ENCODE data around the gene SLC22A23.

SLC22A23 gene

DNA sequence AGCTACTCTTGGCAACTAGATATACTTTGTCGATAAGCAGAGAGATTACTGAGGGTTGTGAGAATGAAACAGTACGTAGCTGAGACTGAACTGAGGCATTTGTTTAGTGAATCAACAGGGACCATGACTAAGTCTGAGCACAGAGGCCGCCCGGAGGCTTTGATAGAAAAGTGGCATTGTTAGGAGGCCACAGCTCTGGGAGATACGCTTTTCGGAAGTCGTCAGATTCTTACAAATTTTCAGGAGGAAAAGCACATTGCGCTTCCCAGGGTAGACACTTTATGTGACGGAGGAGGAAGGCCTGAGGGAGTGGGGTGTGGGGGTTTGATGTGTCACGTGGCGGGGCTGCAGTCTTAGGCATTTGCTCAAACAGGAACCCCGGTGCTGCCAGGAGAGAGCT is 128.7 kb downstream of the SLC22A23 start:
- no peaks in the 10 kb centered on the region for H3K9me3 Mint-ChIP-seq
- no peak overlapping the region for H3K4me3 Mint-ChIP-seq
- ATAC-seq (replicated peaks): no peak
- H3K27me3 Mint-ChIP-seq: peaks cover 38 to 68% of the 10 kb centered on the region in 2 donors
- no peaks in the 10 kb centered on the region for H3K36me3 Mint-ChIP-seq (ENCODE audit: insufficient read depth)
- no peak for DNase-seq
- peaks cover 5% of the 10 kb centered on the region in 2 donors for H3K4me1 Mint-ChIP-seq (ENCODE audit: low read depth in 2 of 2)
- H3K27ac Mint-ChIP-seq: no peak overlapping the region

DNA sequence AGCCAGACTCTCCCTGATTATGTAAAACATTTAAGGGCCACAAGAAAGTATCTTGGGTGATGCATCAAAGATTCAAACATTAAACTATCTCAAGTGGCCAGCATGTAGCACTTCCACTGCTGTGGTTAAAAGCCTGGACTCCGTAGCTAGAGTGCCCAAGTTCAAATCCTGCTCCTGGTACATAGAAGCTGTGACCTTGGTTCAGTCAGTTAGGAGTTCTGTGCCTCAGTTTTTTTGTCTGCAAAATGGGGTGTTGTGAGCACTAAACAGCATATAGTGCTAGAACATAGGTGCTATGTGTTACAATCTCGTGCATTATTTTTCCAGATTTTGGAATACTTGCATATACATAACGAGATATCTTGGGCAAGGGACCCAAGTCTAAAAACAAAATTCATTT is 129.4 kb downstream of the SLC22A23 start:
- Mint-ChIP-seq H3K9me3 (no peaks in the 10 kb centered on the region), H3K27me3 (peaks cover 31 to 67% of the 10 kb centered on the region in 2 donors), H3K36me3 (ENCODE audit: insufficient read depth) (no peaks in the 10 kb centered on the region), H3K4me3 (no peak overlapping the region), H3K4me1 (ENCODE audit: low read depth in 2 of 2) (peaks cover 5% of the 10 kb centered on the region in 2 donors), H3K27ac (no peak overlapping the region)
- DNase-seq (no peak), ATAC-seq (replicated peaks) (no peak)

DNA sequence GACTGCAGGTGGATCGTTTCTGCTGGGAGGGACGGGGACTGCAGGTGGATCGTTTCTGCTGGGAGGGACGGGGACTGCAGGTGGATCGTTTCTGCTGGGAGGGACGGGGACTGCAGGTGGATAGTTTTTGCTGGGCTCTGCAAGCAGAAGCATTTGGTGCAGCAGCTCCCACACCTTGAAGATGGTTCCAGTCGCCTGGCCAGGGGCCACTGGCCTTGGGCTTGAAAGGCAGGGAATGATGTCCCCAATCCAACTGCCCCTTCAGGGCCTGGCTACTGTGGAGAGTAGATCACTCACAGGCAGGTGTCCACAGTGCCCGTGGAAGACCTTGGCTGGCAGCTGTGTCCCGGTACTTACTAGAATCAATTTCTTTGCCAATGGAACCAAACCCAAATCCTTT is 129.9 kb downstream of the SLC22A23 start:
- DNase-seq (no peak), ATAC-seq (replicated peaks) (no peak)
- no peaks in the 10 kb centered on the region for H3K36me3 Mint-ChIP-seq (ENCODE audit: insufficient read depth)
- H3K9me3 Mint-ChIP-seq: no peaks in the 10 kb centered on the region
- H3K27me3 Mint-ChIP-seq: peaks cover 27 to 67% of the 10 kb centered on the region in 2 donors
- H3K4me1 Mint-ChIP-seq (ENCODE audit: low read depth in 2 of 2): peaks cover 5% of the 10 kb centered on the region in 2 donors
- H3K4me3 Mint-ChIP-seq: no peak overlapping the region
- no peak overlapping the region for H3K27ac Mint-ChIP-seq

DNA sequence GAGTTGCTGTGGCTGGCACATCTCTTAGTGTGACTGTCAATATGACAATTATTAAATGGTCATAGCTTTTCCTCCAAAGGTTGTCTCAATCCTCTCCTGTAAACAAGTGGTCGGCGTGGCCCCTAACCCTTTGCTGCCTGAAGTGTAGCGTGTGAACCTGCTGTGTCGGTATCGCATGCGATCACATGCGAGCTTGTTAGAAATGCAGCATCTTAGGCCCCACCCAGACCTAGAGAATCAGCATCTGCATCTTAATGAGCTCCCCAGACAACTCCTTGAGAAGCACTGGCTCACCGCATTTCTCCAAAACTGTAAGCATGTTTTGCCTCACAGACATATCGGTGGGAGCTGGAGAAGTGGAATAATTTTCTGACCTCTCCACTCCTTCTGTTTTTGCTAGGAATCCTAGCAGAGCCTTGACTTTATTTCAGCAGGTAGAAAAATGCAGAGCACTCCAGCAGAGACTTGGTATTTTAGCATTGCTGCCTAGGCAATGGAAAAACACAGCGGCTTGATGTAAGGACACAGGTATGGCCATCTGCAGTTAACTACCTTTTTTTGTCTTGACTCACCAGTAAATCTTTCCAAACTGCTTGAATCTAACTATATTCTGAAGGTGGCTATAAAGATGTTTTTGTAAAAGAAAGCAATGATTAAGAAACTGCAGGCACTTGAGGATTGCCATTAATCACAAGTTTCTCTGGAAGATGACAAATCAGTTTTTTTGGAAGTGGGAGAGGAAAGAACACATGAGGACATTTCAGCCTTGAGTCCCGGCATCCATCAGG is 130.5 kb downstream of the SLC22A23 start:
- no peak overlapping the region for H3K27ac Mint-ChIP-seq
- no peak for DNase-seq
- no peaks in the 10 kb centered on the region for H3K9me3 Mint-ChIP-seq
- peaks cover 5% of the 10 kb centered on the region in 2 donors for H3K4me1 Mint-ChIP-seq (ENCODE audit: low read depth in 2 of 2)
- no peaks in the 10 kb centered on the region for H3K36me3 Mint-ChIP-seq (ENCODE audit: insufficient read depth)
- no peak for ATAC-seq (replicated peaks)
- peaks cover 25 to 67% of the 10 kb centered on the region in 2 donors for H3K27me3 Mint-ChIP-seq
- no peak overlapping the region for H3K4me3 Mint-ChIP-seq

DNA sequence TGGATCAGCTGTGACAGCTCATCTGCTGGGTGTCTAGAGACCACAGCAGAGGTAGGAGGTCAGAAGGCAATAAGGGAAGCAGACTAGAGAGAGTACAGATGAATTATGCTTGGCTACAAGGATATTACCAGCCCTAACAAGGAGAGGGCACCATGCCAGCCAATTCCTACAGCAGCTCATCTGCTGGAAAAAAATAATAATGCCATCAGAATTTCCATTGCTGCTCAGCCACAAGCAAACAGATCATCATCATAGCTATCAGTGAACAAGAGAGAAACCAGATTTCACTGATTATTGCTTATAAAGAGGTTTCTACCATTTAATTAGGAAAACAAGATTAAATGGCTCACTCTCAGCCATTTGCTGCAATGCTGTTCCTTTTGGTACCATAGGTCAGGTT is 131.6 kb downstream of the SLC22A23 start:
- Mint-ChIP-seq H3K9me3 (no peaks in the 10 kb centered on the region), H3K36me3 (ENCODE audit: insufficient read depth) (no peaks in the 10 kb centered on the region), H3K27ac (no peak overlapping the region), H3K4me3 (no peak overlapping the region), H3K4me1 (ENCODE audit: low read depth in 2 of 2) (peaks cover 5% of the 10 kb centered on the region in 2 donors), H3K27me3 (peaks cover 18 to 68% of the 10 kb centered on the region in 2 donors)
- no peak for ATAC-seq (replicated peaks)
- no peak for DNase-seq

DNA sequence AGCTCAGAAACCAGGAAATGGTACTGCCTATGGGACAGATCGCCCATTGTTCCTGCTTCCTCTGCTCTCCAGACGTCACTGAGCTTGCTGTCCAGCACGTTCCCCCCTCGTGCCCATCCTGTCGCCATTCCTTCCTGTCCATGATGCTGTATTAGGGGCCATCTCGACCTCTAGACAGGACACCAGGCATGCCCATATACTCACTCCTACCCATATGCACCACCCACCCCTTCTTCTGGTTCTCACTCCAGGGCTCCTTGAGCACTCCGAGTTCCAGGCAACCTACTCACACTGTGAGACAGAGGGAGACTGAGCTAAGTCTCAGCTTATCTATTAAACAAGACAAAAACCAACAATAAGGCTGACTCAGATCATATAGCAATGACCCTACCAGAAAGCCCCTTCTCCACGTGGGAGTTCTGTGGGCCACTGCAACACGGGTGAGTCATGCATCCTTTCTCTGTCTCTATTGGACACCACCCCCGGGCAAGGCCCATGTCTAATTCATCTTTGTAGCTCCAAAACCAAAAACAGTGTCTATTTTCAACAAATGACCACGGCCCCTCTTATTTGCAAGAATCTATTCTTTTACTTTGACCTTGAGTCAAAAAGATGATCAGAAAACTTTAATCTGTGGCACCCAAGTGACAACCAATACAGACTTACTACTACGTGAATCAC is 132.4 kb downstream of the SLC22A23 start:
- ATAC-seq (replicated peaks) (no peak), DNase-seq (no peak)
- no peak overlapping the region for H3K4me3 Mint-ChIP-seq
- H3K36me3 Mint-ChIP-seq (ENCODE audit: insufficient read depth): no peaks in the 10 kb centered on the region
- H3K9me3 Mint-ChIP-seq: no peaks in the 10 kb centered on the region
- H3K27ac Mint-ChIP-seq: no peak overlapping the region
- peaks cover 5% of the 10 kb centered on the region in 2 donors for H3K4me1 Mint-ChIP-seq (ENCODE audit: low read depth in 2 of 2)
- peaks cover 19 to 71% of the 10 kb centered on the region in 2 donors for H3K27me3 Mint-ChIP-seq

DNA sequence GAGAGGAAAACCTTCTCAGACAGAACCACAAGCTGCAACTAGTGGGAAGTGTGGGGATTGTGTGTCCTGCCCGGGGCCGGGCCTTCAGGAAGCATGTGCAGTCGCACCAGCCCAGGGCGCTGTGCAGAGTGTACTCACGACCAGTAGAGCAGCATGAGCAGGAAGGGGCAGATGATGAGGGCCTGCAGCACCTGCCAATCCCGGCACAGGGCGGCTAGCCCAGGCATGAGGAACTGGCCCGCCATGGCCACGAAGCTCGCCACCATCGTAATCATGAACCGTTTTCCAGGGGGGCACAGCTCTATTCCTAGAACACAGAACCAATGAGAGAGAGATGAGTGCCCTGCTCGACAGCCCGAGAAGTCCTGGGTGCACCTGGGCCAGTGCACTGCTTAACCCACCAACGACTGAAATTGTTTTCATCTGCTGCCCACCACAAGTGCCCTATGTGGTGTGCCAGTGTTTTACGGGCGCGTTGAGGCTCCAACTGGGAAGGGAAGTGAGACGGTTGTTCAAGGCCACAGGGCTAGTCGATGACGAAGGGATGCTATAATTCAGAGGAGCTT is 133.1 kb downstream of the SLC22A23 start:
- Mint-ChIP-seq H3K4me1 (ENCODE audit: low read depth in 2 of 2) (peaks cover 8 to 10% of the 10 kb centered on the region in 2 donors), H3K36me3 (ENCODE audit: insufficient read depth) (no peaks in the 10 kb centered on the region), H3K9me3 (no peaks in the 10 kb centered on the region), H3K4me3 (no peak overlapping the region), H3K27ac (no peak overlapping the region), H3K27me3 (peaks cover 20 to 77% of the 10 kb centered on the region in 2 donors)
- DNase-seq (no peak), ATAC-seq (replicated peaks) (no peak)

DNA sequence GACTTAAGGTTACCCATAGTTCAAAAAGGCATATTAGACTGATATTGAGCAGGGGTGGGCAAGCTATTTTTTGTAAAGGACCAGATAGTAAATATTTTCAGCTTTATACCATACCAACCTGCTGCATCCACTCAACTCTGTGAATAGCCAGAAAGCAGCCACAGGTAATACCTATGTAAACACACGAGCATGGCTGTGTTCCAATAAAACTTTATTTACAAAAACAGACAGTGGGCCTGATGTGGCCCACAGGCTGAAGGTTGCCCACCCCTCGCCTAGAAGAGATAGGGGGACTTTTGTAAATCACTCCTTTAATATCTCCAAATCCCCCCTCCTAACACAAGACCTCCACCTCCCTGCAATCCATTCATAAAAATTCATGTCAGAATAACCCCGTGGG is 133.7 kb downstream of the SLC22A23 start:
- Mint-ChIP-seq H3K4me1 (ENCODE audit: low read depth in 2 of 2) (peaks cover 15 to 16% of the 10 kb centered on the region in 2 donors), H3K36me3 (ENCODE audit: insufficient read depth) (no peaks in the 10 kb centered on the region), H3K9me3 (no peaks in the 10 kb centered on the region), H3K4me3 (no peak overlapping the region), H3K27me3 (peaks cover 19 to 77% of the 10 kb centered on the region in 2 donors), H3K27ac (no peak overlapping the region)
- DNase-seq (no peak), ATAC-seq (replicated peaks) (no peak)

DNA sequence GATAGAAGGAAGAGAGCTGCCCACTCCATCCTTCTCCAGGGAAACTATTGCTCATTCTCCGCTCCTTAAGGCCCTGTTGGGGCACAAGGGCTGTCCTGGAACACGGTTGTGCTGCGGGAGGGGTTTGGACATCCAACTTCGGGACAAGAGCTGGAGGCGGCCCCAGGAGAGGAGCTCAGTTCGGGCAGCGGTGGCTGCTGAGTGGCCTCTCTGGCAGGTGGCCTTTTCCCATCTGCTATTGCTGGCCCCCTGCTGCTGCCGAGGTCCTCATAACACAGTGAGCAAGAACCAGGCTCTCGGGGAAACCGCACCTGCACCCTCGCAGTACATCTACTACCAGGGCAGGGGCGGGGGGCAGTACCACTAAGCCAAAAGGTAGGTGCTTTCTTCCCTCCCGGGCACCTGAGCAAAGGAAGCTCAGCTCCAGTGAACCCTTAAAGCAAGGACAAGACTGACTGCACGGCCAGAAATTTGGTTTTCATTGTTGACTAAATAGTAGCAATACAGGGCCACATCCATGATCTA is 134.4 kb downstream of the SLC22A23 start:
- H3K4me3 Mint-ChIP-seq: no peak overlapping the region
- H3K4me1 Mint-ChIP-seq (ENCODE audit: low read depth in 2 of 2): peaks cover 21 to 22% of the 10 kb centered on the region in 2 donors
- DNase-seq (no peak), ATAC-seq (replicated peaks) (no peak)
- H3K27ac Mint-ChIP-seq: no peak overlapping the region
- H3K36me3 Mint-ChIP-seq (ENCODE audit: insufficient read depth): no peaks in the 10 kb centered on the region
- H3K27me3 Mint-ChIP-seq: peaks cover 22 to 79% of the 10 kb centered on the region in 2 donors
- no peaks in the 10 kb centered on the region for H3K9me3 Mint-ChIP-seq

DNA sequence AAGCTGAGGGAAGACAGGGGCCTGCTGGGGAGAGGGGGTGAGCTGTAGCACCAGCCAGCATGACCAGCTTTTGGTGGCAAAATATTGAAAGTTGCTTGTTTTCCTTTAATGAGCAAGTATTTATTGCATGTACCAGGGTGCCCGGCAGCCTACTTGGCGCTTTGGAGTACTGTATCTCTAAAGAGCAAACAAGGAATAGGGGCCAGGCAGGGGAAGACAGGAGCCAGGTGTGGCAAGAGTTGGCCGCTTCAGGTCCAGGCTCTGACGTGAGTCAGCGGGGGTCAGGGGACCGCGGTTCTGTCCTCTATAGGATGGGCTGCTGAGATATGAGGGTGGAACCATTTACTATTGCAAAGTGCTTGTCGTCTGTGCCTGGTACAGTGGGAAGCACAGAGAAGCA is 135.0 kb downstream of the SLC22A23 start:
- Mint-ChIP-seq H3K36me3 (ENCODE audit: insufficient read depth) (no peaks in the 10 kb centered on the region), H3K9me3 (no peaks in the 10 kb centered on the region), H3K4me3 (no peak overlapping the region), H3K4me1 (ENCODE audit: low read depth in 2 of 2) (peaks cover 21 to 22% of the 10 kb centered on the region in 2 donors), H3K27me3 (peaks cover 27 to 83% of the 10 kb centered on the region in 2 donors), H3K27ac (no peak overlapping the region)
- DNase-seq (no peak), ATAC-seq (replicated peaks) (no peak)

DNA sequence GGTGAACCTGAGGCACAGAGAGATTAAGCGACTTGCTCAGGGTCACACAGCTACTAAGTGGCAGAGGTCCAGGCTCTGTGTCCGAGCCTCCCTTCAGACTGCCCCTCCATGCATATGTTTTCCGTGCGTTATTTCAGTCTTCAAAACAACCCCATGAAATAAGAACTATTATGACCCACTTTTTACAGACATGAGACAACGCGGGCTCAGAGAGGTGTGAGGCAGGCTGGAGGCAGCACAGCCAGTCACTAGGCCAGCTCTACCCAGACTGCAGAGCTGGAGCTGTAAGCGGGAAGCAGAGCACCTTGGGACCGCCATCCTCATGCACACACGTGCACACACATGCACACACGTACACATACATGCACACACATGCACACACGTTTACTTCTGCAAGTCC is 135.8 kb downstream of the SLC22A23 start:
- H3K27ac Mint-ChIP-seq: no peak overlapping the region
- H3K27me3 Mint-ChIP-seq: peaks cover 27 to 84% of the 10 kb centered on the region in 2 donors
- no peaks in the 10 kb centered on the region for H3K36me3 Mint-ChIP-seq (ENCODE audit: insufficient read depth)
- H3K4me3 Mint-ChIP-seq: no peak overlapping the region
- no peaks in the 10 kb centered on the region for H3K9me3 Mint-ChIP-seq
- no peak for DNase-seq
- peaks cover 21 to 22% of the 10 kb centered on the region in 2 donors for H3K4me1 Mint-ChIP-seq (ENCODE audit: low read depth in 2 of 2)
- no peak for ATAC-seq (replicated peaks)

DNA sequence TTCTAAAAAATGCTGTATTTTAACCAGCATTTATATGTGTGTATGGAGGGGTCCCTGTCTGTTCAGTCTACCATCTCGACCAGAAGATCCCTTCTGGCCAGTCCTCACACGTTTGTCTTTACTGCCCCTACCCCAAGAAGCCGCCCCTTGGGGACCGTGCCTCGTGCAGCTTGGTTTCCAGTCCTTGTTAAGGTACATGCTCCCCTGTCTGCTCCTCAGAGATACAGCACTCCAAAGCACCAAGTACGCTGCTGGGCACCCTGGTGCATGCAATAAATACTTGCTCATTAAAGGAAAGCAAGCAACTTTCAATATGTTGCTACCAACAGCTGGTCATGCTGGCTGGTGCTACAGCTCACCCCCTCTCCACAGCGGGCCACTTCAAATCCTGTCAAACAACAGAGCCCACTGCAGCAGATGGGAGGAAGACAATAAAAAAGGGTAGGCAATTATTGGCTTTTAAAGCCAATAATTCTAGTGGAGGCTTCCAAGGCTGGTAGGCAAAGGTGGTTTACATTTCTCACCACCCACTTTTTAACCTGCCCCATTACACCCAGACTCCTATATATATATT is 136.5 kb downstream of the SLC22A23 start:
- Mint-ChIP-seq H3K4me3 (no peak overlapping the region), H3K9me3 (no peaks in the 10 kb centered on the region), H3K36me3 (ENCODE audit: insufficient read depth) (no peaks in the 10 kb centered on the region), H3K4me1 (ENCODE audit: low read depth in 2 of 2) (peaks cover 21 to 22% of the 10 kb centered on the region in 2 donors), H3K27ac (no peak overlapping the region), H3K27me3 (peaks cover 27 to 88% of the 10 kb centered on the region in 2 donors)
- DNase-seq: no peak
- no peak for ATAC-seq (replicated peaks)

DNA sequence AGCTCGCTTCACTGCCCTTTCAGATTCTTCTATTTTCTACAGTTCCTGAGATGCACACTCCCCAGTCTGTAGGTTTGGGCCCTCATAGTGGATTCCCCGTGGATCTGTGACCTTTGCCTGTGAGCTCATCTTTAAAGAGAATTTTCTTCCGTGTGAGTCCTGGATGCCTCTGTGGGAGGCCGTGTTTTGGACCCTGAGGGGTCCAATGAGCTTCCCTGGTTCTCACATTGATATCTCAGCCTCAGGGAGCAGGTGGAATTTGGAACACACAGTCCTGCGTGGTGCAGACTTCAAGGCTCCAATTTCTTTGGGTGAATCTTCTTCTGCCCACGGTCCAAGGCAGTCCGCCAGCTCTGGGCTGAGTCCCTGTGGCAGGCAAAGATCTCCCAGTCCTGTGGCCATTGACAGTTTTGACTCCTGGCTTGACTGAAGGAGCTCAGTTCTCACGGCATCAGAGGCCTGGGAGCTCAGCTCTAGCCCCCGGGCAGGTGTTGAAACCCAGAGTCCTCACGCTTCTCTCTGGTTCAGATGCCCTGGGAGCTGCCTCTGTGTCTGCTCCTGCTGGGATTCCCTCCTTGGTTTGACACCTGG is 137.1 kb downstream of the SLC22A23 start:
- ATAC-seq (replicated peaks): no peak
- DNase-seq: no peak
- H3K4me3 Mint-ChIP-seq: no peak overlapping the region
- no peaks in the 10 kb centered on the region for H3K9me3 Mint-ChIP-seq
- H3K27ac Mint-ChIP-seq: no peak overlapping the region
- peaks cover 19 to 22% of the 10 kb centered on the region in 2 donors for H3K4me1 Mint-ChIP-seq (ENCODE audit: low read depth in 2 of 2)
- peaks cover 27 to 88% of the 10 kb centered on the region in 2 donors for H3K27me3 Mint-ChIP-seq
- no peaks in the 10 kb centered on the region for H3K36me3 Mint-ChIP-seq (ENCODE audit: insufficient read depth)
